ENCODE results near the gene QSER1. TPM values are rescaled to one million over a fixed set of nuclear protein-coding genes. Genes with fewer than 3 reads are reported as not detected.

QSER1 gene
- total RNA-seq, 1 experiment from 2014 or later: 48.0 TPM

DNA sequence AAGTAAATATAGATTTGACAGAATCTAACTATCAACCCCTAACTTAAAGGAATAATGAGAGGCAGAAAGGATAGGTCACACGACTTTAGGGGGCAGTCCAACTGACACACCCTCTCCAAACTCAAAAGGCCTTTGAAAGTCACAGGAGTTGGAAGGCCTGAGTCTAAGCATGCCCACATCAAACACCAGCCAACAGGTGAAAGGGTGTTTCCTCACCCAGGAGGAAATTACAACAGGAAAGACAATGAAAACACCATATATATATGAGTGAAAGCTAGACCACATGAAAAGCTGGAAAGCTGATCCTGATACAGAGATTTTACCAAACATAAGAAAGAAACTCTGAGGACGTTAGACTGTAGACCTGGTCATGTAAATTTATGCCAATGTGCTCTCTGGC is 112.6 kb downstream of the QSER1 start (continued):
- TF ChIP-seq, protein P1, sequence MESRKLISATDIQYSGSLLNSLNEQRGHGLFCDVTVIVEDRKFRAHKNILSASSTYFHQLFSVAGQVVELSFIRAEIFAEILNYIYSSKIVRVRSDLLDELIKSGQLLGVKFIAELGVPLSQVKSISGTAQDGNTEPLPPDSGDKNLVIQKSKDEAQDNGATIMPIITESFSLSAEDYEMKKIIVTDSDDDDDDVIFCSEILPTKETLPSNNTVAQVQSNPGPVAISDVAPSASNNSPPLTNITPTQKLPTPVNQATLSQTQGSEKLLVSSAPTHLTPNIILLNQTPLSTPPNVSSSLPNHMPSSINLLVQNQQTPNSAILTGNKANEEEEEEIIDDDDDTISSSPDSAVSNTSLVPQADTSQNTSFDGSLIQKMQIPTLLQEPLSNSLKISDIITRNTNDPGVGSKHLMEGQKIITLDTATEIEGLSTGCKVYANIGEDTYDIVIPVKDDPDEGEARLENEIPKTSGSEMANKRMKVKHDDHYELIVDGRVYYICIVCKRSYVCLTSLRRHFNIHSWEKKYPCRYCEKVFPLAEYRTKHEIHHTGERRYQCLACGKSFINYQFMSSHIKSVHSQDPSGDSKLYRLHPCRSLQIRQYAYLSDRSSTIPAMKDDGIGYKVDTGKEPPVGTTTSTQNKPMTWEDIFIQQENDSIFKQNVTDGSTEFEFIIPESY (IDR thresholded peaks at IDR 0.05; ENCODE audit: extremely low read depth, insufficient replicate concordance, low read length): no peak
- TF ChIP-seq FOSL1 (IDR thresholded peaks at IDR 0.05; ENCODE audit: low read depth): no peak

DNA sequence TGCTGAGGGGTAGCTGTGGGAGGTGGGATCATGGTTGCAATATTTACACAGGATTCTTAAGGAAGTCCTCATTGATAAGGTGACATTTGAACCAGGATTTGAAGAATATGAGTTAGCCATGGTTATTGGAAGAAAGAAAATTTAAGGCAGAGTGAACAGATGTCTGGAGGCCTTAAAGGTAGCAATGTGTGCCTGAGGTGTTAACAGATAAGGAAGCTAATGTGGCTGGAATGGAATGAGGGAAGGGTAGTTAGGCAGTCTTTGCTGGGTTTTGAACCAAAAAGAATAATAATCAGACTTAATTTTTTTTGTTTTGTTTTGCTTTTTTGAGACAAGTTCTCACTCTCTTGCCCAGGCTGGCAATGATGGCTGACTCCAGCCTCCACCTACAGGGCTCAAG is 113.4 kb downstream of the QSER1 start:
- no peaks in the 10 kb centered on the region for H4K20me1 ChIP-seq (ENCODE audit: insufficient read depth)

DNA sequence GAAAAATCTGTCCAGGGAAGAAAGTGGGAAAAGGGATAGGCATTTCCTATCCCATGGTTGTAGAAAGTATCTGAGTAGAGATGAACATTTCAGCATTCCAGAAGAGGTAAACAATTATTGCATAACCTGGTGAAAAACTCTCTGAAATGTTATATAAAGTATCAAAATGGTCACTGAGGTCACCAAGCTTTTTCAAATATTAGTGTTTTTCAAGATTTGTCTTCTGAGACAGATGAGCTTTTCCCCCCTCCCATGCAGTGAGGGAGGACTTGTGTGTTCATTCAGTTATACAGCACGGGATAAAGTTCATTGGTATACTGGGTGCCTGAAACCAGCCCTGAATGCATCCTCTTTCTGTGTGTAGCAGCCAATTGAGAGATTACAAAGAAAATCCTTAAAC is 121.1 kb downstream of the QSER1 start:
- Histone ChIP-seq H3K4me1 (ENCODE audit: control insufficient read depth in 1 of 2, insufficient read depth in 2 of 2, low read length in 2 of 2) (peaks cover 8 to 26% of the 10 kb centered on the region in 2 experiments; a peak in 3 of 4 replicates), H3K27ac (ENCODE audit: low read depth, low read length) (no peak overlapping the region), H3K36me3 (ENCODE audit: control insufficient read depth in 1 of 2, insufficient read depth in 2 of 2, low read length in 2 of 2) (no peaks in the 10 kb centered on the region), H3K9ac (ENCODE audit: low read length) (no peak overlapping the region), H3K4me3 (replicated peaks in 1 of 2; ENCODE audit: low read depth in 1 of 2, low read length in 2 of 2) (no peak overlapping the region), H3K9me2 (ENCODE audit: insufficient read depth) (no peaks in the 10 kb centered on the region), H2AFZ (ENCODE audit: low read depth, low read length, poor library complexity, severe bottlenecking) (no peak overlapping the region), H3K27me3 (ENCODE audit: insufficient read depth, low read length) (no peaks in the 10 kb centered on the region), H4K20me1 (ENCODE audit: insufficient read depth) (no peaks in the 10 kb centered on the region), H3K4me2 (ENCODE audit: low read length) (no peak overlapping the region), H3K79me2 (ENCODE audit: insufficient read depth, low read length) (0 out of 2 replicates have a peak, but pooled peaks cover 4% of the 10 kb centered on the region), H3K9me3 (ENCODE audit: control insufficient read depth in 1 of 2, insufficient read depth in 1 of 2, low read depth in 1 of 2, low read length in 2 of 2) (no peaks in the 10 kb centered on the region)
- ChIA-PET POLR2A (no interaction called here), CTCF (no interaction called here), RAD21 (ENCODE audit: low non-redundant PET in 1 of 2, low total read pairs in 2 of 2, uncharacterized antibody in 2 of 2, unreplicated experiment in 2 of 2) (no interaction called here)
- ATAC-seq: no peak
- intact Hi-C loops (cut with micrococcal nuclease): no loop called here
- no peak for DNase-seq (ENCODE audit: low read depth, low spot score)
- BruUV-seq (replicated peaks): no TSS peak
- no peak for TF ChIP-seq JUND (IDR thresholded peaks at IDR 0.05)
- TF ChIP-seq EGR1 (IDR thresholded peaks at IDR 0.05; ENCODE audit: low read depth): no peak
- TF ChIP-seq ELF1 (IDR thresholded peaks at IDR 0.05; ENCODE audit: borderline replicate concordance, low read depth): no peak
- TF ChIP-seq SP1 (IDR thresholded peaks at IDR 0.05; ENCODE audit: low read depth): no peak
- TF ChIP-seq POLR2A (IDR thresholded peaks at IDR 0.05; ENCODE audit: borderline replicate concordance, extremely low read depth, insufficient read depth, insufficient read length): no peak
- TF ChIP-seq ZFX (IDR thresholded peaks at IDR 0.05): no peak
- TF ChIP-seq, protein P2, sequence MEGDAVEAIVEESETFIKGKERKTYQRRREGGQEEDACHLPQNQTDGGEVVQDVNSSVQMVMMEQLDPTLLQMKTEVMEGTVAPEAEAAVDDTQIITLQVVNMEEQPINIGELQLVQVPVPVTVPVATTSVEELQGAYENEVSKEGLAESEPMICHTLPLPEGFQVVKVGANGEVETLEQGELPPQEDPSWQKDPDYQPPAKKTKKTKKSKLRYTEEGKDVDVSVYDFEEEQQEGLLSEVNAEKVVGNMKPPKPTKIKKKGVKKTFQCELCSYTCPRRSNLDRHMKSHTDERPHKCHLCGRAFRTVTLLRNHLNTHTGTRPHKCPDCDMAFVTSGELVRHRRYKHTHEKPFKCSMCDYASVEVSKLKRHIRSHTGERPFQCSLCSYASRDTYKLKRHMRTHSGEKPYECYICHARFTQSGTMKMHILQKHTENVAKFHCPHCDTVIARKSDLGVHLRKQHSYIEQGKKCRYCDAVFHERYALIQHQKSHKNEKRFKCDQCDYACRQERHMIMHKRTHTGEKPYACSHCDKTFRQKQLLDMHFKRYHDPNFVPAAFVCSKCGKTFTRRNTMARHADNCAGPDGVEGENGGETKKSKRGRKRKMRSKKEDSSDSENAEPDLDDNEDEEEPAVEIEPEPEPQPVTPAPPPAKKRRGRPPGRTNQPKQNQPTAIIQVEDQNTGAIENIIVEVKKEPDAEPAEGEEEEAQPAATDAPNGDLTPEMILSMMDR (IDR thresholded peaks at IDR 0.05 in 2 of 3, conservative IDR thresholded peaks at IDR 0.05 in 1 of 3; ENCODE audit: borderline replicate concordance in 1 of 3, insufficient read depth in 1 of 3, low read depth in 2 of 3, low read length in 2 of 3): no peak
- TF ChIP-seq, protein P3, sequence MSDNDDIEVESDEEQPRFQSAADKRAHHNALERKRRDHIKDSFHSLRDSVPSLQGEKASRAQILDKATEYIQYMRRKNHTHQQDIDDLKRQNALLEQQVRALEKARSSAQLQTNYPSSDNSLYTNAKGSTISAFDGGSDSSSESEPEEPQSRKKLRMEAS (IDR thresholded peaks at IDR 0.05): no peak
- TF ChIP-seq, protein P4, sequence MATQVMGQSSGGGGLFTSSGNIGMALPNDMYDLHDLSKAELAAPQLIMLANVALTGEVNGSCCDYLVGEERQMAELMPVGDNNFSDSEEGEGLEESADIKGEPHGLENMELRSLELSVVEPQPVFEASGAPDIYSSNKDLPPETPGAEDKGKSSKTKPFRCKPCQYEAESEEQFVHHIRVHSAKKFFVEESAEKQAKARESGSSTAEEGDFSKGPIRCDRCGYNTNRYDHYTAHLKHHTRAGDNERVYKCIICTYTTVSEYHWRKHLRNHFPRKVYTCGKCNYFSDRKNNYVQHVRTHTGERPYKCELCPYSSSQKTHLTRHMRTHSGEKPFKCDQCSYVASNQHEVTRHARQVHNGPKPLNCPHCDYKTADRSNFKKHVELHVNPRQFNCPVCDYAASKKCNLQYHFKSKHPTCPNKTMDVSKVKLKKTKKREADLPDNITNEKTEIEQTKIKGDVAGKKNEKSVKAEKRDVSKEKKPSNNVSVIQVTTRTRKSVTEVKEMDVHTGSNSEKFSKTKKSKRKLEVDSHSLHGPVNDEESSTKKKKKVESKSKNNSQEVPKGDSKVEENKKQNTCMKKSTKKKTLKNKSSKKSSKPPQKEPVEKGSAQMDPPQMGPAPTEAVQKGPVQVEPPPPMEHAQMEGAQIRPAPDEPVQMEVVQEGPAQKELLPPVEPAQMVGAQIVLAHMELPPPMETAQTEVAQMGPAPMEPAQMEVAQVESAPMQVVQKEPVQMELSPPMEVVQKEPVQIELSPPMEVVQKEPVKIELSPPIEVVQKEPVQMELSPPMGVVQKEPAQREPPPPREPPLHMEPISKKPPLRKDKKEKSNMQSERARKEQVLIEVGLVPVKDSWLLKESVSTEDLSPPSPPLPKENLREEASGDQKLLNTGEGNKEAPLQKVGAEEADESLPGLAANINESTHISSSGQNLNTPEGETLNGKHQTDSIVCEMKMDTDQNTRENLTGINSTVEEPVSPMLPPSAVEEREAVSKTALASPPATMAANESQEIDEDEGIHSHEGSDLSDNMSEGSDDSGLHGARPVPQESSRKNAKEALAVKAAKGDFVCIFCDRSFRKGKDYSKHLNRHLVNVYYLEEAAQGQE (IDR thresholded peaks at IDR 0.05; ENCODE audit: low read depth): no peak

More for the DNA sequence above, 113.4 kb downstream of the QSER1 start:
- RAD21 ChIA-PET (ENCODE audit: low non-redundant PET in 1 of 2, low total read pairs in 2 of 2, uncharacterized antibody in 2 of 2, unreplicated experiment in 2 of 2): no interaction called here
- H3K36me3 ChIP-seq (ENCODE audit: control insufficient read depth in 1 of 2, insufficient read depth in 2 of 2, low read length in 2 of 2): no peaks in the 10 kb centered on the region
- ATAC-seq (no peak), DNase-seq (ENCODE audit: low read depth, low spot score) (no peak)
- no peaks in the 10 kb centered on the region for H3K9me3 ChIP-seq (ENCODE audit: control insufficient read depth in 1 of 2, insufficient read depth in 1 of 2, low read depth in 1 of 2, low read length in 2 of 2)
- no peak for TF ChIP-seq POLR2AphosphoS5 (IDR thresholded peaks at IDR 0.05; ENCODE audit: low read depth, low read length)
- no peak overlapping the region for H3K27ac ChIP-seq (ENCODE audit: low read depth, low read length)
- no TSS peak for BruUV-seq (replicated peaks)
- CTCF ChIA-PET: no interaction called here
- no peaks in the 10 kb centered on the region for H3K27me3 ChIP-seq (ENCODE audit: insufficient read depth, low read length)
- no peak overlapping the region for H3K4me3 ChIP-seq (replicated peaks in 1 of 2; ENCODE audit: low read depth in 1 of 2, low read length in 2 of 2)
- H3K4me2 ChIP-seq (ENCODE audit: low read length): no peak overlapping the region
- POLR2A ChIA-PET: no interaction called here
- intact Hi-C loops (cut with micrococcal nuclease): no loop called here
- no peak overlapping the region for H2AFZ ChIP-seq (ENCODE audit: low read depth, low read length, poor library complexity, severe bottlenecking)
- H3K9ac ChIP-seq (ENCODE audit: low read length): no peak overlapping the region
- no peaks in the 10 kb centered on the region for H3K9me2 ChIP-seq (ENCODE audit: insufficient read depth)
- H3K79me2 ChIP-seq (ENCODE audit: insufficient read depth, low read length): no peaks in the 10 kb centered on the region
- H3K4me1 ChIP-seq (ENCODE audit: control insufficient read depth in 1 of 2, insufficient read depth in 2 of 2, low read length in 2 of 2): peaks cover 0 to 4% of the 10 kb centered on the region in 2 experiments; a peak in 1 of 4 replicates
